Esophagus squamous epithelium (tissue), 5 donors: ENCODE results near the gene RADIL. TPM values are rescaled to one million over a fixed set of nuclear protein-coding genes. Genes with fewer than 3 reads are reported as not detected.

ENCODE experiments used
- DNase-seq: peaks from one replicate; lab custom pipeline; 2025; lab: John Stamatoyannopoulos, UW
- H3K27ac ChIP-seq, 4 donors: fragments of 200-600 bp; sonication (generic); one replicate each; pipeline ENCODE4 v1.5.1; 2016 to 2019; ENCODE audit warnings: mild to moderate bottlenecking in 1 of 4
- H3K27me3 ChIP-seq, 4 donors: fragments of 200-600 bp; sonication (generic); 1 replicate in 3 of 4; 2 replicates in 1 of 4; pipeline versions ENCODE4 v1.5.1 to v1.6.0; 2017 to 2021; ENCODE audit warnings: antibody characterized with exemption in 1 of 4
- H3K36me3 ChIP-seq, 3 donors: fragments of 200-600 bp; sonication (generic); one replicate each; pipeline ENCODE4 v1.5.1; 2016 to 2019
- H3K4me1 ChIP-seq, 3 donors: fragments of 200-600 bp; sonication (generic); one replicate each; pipeline ENCODE4 v1.5.1; 2017 to 2019
- H3K4me3 ChIP-seq, 4 donors: fragments of 200-600 bp; sonication (generic); 1 replicate in 3 of 4; 2 replicates in 1 of 4; pipeline ENCODE4 v1.5.1; 2016 to 2019; ENCODE audit warnings: mild to moderate bottlenecking in 2 of 4, moderate library complexity in 1 of 4
- H3K9me3 ChIP-seq, 3 donors: fragments of 200-600 bp; sonication (generic); one replicate each; pipeline ENCODE4 v1.5.1; 2016 to 2019
- POLR2A ChIP-seq, 4 donors: fragments of 450-650 bp; IDR thresholded peaks; one replicate each; pipeline ENCODE4 v1.6.1; 2017; ENCODE audit warnings: antibody characterized with exemption in 4 of 4, mild to moderate bottlenecking in 4 of 4, moderate library complexity in 3 of 4
- WGBS, 2 donors: methylation state at CpG; one replicate each; pipeline ENCODE4 v1.1.5; 2018; 5-methylcytosine and 5-hydroxymethylcytosine counted together
- intact Hi-C: fragments of 100-400 bp; cut with DNase I; formaldehyde crosslinking; loops from one replicate; pipeline ENCODE4 v1.15.0; 2022
- total RNA-seq, 4 donors: library from RNA; depleted of rRNA; stranded (reverse); fragments of >200 nt; gene quantifications; one replicate each; pipeline ENCODE4 v1.1.0, GENCODE V29; 2016
- TF ChIP-seq, protein P1 (sequence below), 6 experiments: fragments of 450-650 bp in 4 of 6; fragments of 200-600 bp in 2 of 6; sonication (generic) in 2 of 6; IDR thresholded peaks; one replicate each; pipeline ENCODE4 v1.5.1; 2016 to 2019; ENCODE audit warnings: antibody characterized with exemption in 6 of 6, mild to moderate bottlenecking in 4 of 6, moderate library complexity in 4 of 6
- donor health status: DM: yes; HTN: yes; CAD: no.

RADIL gene
- total RNA-seq, 4 donors from 2014 or later, result 0.35 to 3.1 (median 1.8) TPM; not detected in 1

GRCh38 chr7:4849390-4849789, 34.1 kb downstream of the RADIL start:
- Histone ChIP-seq H3K36me3 (no peaks in the 10 kb centered on the region), H3K27ac (no peak overlapping the region), H3K4me3 (no peak overlapping the region), H3K9me3 (peaks cover 0 to 7% (median 0%) of the 10 kb centered on the region in 3 donors), H3K27me3 (peaks cover 0 to 19% (median 0%) of the 10 kb centered on the region in 4 donors), H3K4me1 (no peaks in the 10 kb centered on the region)
- 34 to 37% methylated on average over 4 of the region's 4 CpGs for WGBS, 2 donors
- DNase-seq, result no peak
- TF ChIP-seq POLR2A (IDR thresholded peaks at IDR 0.05), result no peak
- TF ChIP-seq, protein P1, sequence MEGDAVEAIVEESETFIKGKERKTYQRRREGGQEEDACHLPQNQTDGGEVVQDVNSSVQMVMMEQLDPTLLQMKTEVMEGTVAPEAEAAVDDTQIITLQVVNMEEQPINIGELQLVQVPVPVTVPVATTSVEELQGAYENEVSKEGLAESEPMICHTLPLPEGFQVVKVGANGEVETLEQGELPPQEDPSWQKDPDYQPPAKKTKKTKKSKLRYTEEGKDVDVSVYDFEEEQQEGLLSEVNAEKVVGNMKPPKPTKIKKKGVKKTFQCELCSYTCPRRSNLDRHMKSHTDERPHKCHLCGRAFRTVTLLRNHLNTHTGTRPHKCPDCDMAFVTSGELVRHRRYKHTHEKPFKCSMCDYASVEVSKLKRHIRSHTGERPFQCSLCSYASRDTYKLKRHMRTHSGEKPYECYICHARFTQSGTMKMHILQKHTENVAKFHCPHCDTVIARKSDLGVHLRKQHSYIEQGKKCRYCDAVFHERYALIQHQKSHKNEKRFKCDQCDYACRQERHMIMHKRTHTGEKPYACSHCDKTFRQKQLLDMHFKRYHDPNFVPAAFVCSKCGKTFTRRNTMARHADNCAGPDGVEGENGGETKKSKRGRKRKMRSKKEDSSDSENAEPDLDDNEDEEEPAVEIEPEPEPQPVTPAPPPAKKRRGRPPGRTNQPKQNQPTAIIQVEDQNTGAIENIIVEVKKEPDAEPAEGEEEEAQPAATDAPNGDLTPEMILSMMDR (IDR thresholded peaks at IDR 0.05), result no peak
- intact Hi-C loops, result no loop called here

DNA sequence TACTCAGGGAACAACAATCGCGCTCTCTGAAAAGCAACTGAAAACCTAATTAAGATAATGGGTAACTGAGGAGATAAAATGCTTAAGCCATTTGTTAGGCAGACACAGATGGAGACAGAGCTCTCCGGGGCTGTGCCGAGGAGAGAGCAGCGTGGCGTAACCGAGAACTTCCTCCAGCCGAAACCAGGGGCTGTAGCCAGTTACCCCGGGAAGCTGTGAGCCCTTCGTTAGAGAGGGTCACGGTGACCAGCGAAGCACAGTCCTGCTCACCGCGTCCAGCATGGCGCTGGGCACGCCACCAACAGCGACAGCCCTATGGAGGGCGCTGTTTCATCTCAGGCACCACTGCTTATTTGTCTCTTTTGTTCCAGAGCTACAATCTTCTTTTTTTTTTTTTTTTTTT, 37.8 kb downstream of the RADIL start:
- Histone ChIP-seq H3K27ac (no peak overlapping the region), H3K27me3 (peaks cover 0 to 19% (median 0%) of the 10 kb centered on the region in 4 donors), H3K9me3 (no peaks in the 10 kb centered on the region), H3K36me3 (no peaks in the 10 kb centered on the region), H3K4me1 (no peaks in the 10 kb centered on the region), H3K4me3 (no peak overlapping the region)
- 24 to 32% methylated on average over 12 to 18 of the region's 18 CpGs for WGBS, 2 donors
- intact Hi-C loops, result no loop called here
- no peak for DNase-seq
- TF ChIP-seq, protein P1 (IDR thresholded peaks at IDR 0.05), result peak in 1 of 6 experiments; percentile 7
- TF ChIP-seq POLR2A (IDR thresholded peaks at IDR 0.05), result no peak

DNA sequence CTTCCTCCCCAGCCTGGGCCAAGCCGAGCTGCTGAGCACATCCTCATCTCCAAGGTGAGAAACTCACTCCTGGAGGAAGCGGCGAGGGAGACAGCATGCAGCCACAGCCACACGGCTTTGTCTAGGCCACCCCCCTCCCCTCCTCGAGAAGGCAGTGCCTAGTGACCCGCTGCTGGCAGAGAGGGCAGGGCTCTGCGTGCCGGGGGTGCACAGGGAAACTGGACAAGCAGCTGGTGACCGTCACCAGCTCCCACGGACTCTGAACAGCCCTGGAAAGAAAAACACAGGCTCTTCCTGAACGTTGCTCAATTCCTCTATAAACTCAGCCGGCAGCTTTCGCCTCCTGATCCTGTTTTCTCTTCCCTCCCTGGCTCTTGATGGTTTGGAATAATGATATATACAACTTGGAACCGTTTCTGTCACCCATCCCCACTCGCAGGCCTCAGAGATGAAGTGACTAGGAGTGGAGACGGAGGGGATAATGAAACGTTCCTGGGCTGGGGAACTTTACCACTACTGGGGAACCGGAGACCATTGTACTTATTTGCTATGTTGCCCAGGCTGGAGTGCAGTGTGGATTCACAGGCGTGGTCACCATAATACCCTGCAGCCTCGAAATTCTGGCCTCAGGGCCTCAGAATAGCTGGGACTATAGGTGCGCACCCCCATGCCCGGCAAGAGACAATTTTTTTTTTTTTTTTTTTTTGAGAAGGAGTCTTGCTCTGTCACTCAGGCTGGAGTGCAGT, 41.0 kb downstream of the RADIL start:
- Histone ChIP-seq H3K27ac (peak overlapping the region in 1 of 4 donors; percentile 33), H3K9me3 (no peaks in the 10 kb centered on the region), H3K4me3 (no peak overlapping the region), H3K27me3 (peaks cover 0 to 19% (median 0%) of the 10 kb centered on the region in 4 donors), H3K4me1 (no peaks in the 10 kb centered on the region), H3K36me3 (no peaks in the 10 kb centered on the region)
- intact Hi-C loops, result no loop called here
- WGBS, 2 donors, result 56 to 62% methylated on average over 18 to 22 of the region's 22 CpGs
- TF ChIP-seq, protein P1 (IDR thresholded peaks at IDR 0.05), result no peak
- TF ChIP-seq POLR2A (IDR thresholded peaks at IDR 0.05), result no peak
- DNase-seq, result no peak

- intact Hi-C loops, result no loop called here
- 89 to 93% methylated on average over 7 to 11 of the region's 13 CpGs for WGBS, 2 donors
- DNase-seq, result no peak
- TF ChIP-seq POLR2A (IDR thresholded peaks at IDR 0.05), result no peak
- TF ChIP-seq, protein P1 (IDR thresholded peaks at IDR 0.05), result no peak
- Histone ChIP-seq H3K4me1 (no peaks in the 10 kb centered on the region), H3K27me3 (peaks cover 0 to 19% (median 0%) of the 10 kb centered on the region in 4 donors), H3K36me3 (no peaks in the 10 kb centered on the region), H3K9me3 (no peaks in the 10 kb centered on the region), H3K4me3 (no peak overlapping the region), H3K27ac (peak overlapping the region in 1 of 4 donors; percentile 33)
Observed at GRCh38 chr7:4841836-4842235, 41.7 kb downstream of the RADIL start.

DNA sequence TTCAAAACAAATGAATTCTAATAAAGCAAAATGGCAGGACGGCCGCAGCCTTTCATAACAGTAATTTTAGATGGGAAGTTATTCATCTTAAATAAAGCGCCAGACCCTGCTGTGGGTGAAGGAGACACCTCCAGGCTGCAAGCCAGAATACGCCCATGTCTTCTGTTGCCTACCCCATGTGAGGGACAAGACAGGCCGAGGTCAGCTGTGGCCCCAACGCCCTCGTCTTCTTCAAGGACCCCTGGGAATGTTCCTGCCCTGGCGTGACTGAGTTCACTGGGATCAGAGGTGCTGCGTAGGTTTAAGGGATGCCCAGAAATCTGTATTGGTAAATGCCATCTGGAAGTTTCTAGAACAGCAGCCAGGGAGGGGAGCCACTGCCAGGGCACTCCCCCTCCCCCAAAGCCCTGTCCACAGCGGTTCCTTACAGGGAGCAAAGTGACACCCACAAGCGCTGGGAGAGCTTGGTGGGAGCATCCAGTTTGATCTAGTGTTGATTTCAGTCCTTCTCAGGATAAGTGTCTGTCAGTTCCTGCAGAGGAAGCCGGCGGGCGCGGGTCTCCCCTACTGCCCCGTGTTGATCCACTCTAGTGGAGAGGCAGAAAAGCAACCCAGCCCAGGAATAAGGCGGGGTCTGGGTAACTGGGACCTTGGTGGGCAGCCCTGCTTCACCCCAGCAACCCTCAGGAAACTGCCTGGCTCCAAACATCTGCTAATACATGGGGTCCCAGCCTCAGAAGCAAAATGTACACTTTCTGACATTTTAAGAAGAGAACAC, 42.3 kb downstream of the RADIL start:
- H3K4me3 ChIP-seq, result no peak overlapping the region
- H3K4me1 ChIP-seq, result no peaks in the 10 kb centered on the region
- 90 to 92% methylated on average over 10 to 11 of the region's 17 CpGs for WGBS, 2 donors
- H3K27me3 ChIP-seq, result peaks cover 0 to 15% (median 0%) of the 10 kb centered on the region in 4 donors
- H3K9me3 ChIP-seq, result no peaks in the 10 kb centered on the region
- DNase-seq, result no peak
- no peaks in the 10 kb centered on the region for H3K36me3 ChIP-seq
- TF ChIP-seq, protein P1 (IDR thresholded peaks at IDR 0.05), result no peak
- TF ChIP-seq POLR2A (IDR thresholded peaks at IDR 0.05), result no peak
- intact Hi-C loops, result no loop called here
- H3K27ac ChIP-seq, result no peak overlapping the region
